K562 (cell line): ENCODE results near the gene SLC7A4. TPM values are rescaled to one million over a fixed set of nuclear protein-coding genes. Genes with fewer than 3 reads are reported as not detected.

Experiments used
- ATAC-seq: fragments of 200-7000 bp; cut with Tn5 transposase; 3 replicates; pipeline ENCODE4 v1.9.1; 2020; ENCODE audit warnings: moderate library complexity
- BruUV-seq: library from RNA; stranded (reverse); fragments of 400-500 nt; replicated peaks from 2 replicates; lab custom pipeline; 2021; lab: Mats Ljungman, UMichigan
- CTCF ChIA-PET: fragments of 300-600 bp; formaldehyde crosslinking; extraction: SDS; loops from one replicate; lab custom pipeline; 2021; ENCODE audit warnings: low intra/inter-chr PET ratio; lab: Yijun Ruan, JAX
- POLR2A ChIA-PET: fragments of 300-600, 350-650 bp; sonication (Branson Sonifier 250); formaldehyde crosslinking; extraction: SDS; loops from one replicate; lab custom pipeline; 2021; ENCODE audit warnings: antibody characterized with exemption, inconsistent platforms; lab: Yijun Ruan, JAX
- DNase-seq, 4 experiments: peaks; one replicate each; pipeline versions ENCODE4 v3.0.0 to v3.0.0-alpha.2; 2011 to 2018; ENCODE audit warnings: low spot score in 3 of 4, mixed read lengths in 3 of 4; ENCODE audit errors: extremely low read depth in 1 of 4
- FAIRE-seq: peaks from 2 replicates; lab custom pipeline; 2011; peaks lifted over from hg19 to GRCh38; lab: Jason Lieb, UNC
- H2AFZ ChIP-seq: 2 replicates; pipeline ENCODE4 v1.6.0; 2011; ENCODE audit warnings: low read depth, low read length, control low read depth, inconsistent platforms
- H3K27ac ChIP-seq: fragments of 200-600 bp; 3 replicates; pipeline ENCODE4 v1.8.0; 2011; ENCODE audit warnings: low read depth, mild to moderate bottlenecking, control low read depth, inconsistent platforms, low read length, moderate library complexity, mixed read lengths; ENCODE audit errors: extremely low read depth
- H3K27me3 ChIP-seq, 2 experiments: fragments of 300-600 bp in 1 of 2; 2 replicates in 1 of 2; 3 replicates in 1 of 2; pipeline versions ENCODE4 v1.6.0 to v1.8.0; 2011; ENCODE audit warnings: inconsistent platforms in 2 of 2, low read length in 2 of 2, mild to moderate bottlenecking in 1 of 2, mixed read lengths in 1 of 2, moderate library complexity in 1 of 2; ENCODE audit not compliant: control insufficient read depth in 2 of 2, insufficient read depth in 2 of 2
- H3K36me3 ChIP-seq: fragments of 300-600 bp; 3 replicates; pipeline ENCODE4 v1.8.0; 2011; ENCODE audit warnings: mild to moderate bottlenecking, low read length, inconsistent platforms; ENCODE audit not compliant: control insufficient read depth, insufficient read depth
- H3K4me1 ChIP-seq, 2 experiments: fragments of 200-600 bp in 1 of 2; replicated peaks in 1 of 2; 2 replicates in 1 of 2; 3 replicates in 1 of 2; pipeline versions ENCODE4 v1.5.1 to v1.8.0; 2011; ENCODE audit warnings: inconsistent platforms in 2 of 2, low read length in 2 of 2, mild to moderate bottlenecking in 1 of 2, mixed read lengths in 1 of 2, moderate library complexity in 1 of 2; ENCODE audit not compliant: control insufficient read depth in 2 of 2, insufficient read depth in 2 of 2
- H3K4me2 ChIP-seq: 2 replicates; pipeline ENCODE4 v1.6.1; 2011; ENCODE audit warnings: low read length, control low read depth, inconsistent platforms, mixed read lengths; ENCODE audit not compliant: insufficient read depth
- H3K4me3 ChIP-seq: fragments of 200-600 bp; sonication (generic), shearing (Covaris generic); 2 replicates; pipeline ENCODE4 v1.5.1; 2016; ENCODE audit warnings: control low read depth, inconsistent platforms
- H3K79me2 ChIP-seq: fragments of 200-600 bp; 3 replicates; pipeline ENCODE4 v1.8.0; 2011; ENCODE audit warnings: low read length, inconsistent platforms; ENCODE audit not compliant: control insufficient read depth, insufficient read depth
- H3K9ac ChIP-seq, 2 experiments: 2 replicates each; pipeline versions ENCODE4 v1.6.0 to v1.6.1; 2011; ENCODE audit warnings: low read depth in 2 of 2, low read length in 2 of 2, control low read depth in 1 of 2, inconsistent platforms in 1 of 2, mild to moderate bottlenecking in 1 of 2, mixed read lengths in 1 of 2; ENCODE audit not compliant: insufficient read depth in 1 of 2
- H3K9me1 ChIP-seq: one replicate; pipeline ENCODE4 v1.6.0; 2011; ENCODE audit warnings: inconsistent platforms, mild to moderate bottlenecking, low read length, moderate library complexity; ENCODE audit not compliant: control insufficient read depth, insufficient read depth
- H3K9me3 ChIP-seq: replicated peaks from 2 replicates; pipeline ENCODE4 v1.5.1; 2011; ENCODE audit warnings: low read depth, low read length, inconsistent platforms; ENCODE audit not compliant: control insufficient read depth, insufficient read depth
- H4K20me1 ChIP-seq: replicated peaks from 2 replicates; pipeline ENCODE4 v1.6.1; 2011; ENCODE audit warnings: low read length, inconsistent platforms, mixed read lengths; ENCODE audit not compliant: control insufficient read depth, insufficient read depth
- CBFB ChIP-seq: sonication (generic); formaldehyde crosslinking; IDR thresholded peaks from 2 replicates; pipeline ENCODE4 v1.4.0; 2020; ENCODE audit warnings: mild to moderate bottlenecking, missing genetic modification reagents
- EZH2 ChIP-seq: IDR thresholded peaks from 2 replicates; pipeline ENCODE4 v1.6.1; 2012; ENCODE audit warnings: low read depth, mild to moderate bottlenecking, inconsistent platforms, low read length, borderline replicate concordance
- FOXM1 ChIP-seq, 2 experiments: fragments of 450-650 bp in 1 of 2; sonication (generic) in 1 of 2; formaldehyde crosslinking in 1 of 2; IDR thresholded peaks; 2 replicates each; pipeline versions ENCODE4 v1.6.1 to v1.9.0; 2017 to 2022; ENCODE audit warnings: low read depth in 2 of 2, mild to moderate bottlenecking in 2 of 2, missing genetic modification reagents in 1 of 2, moderate library complexity in 1 of 2
- ID3 ChIP-seq, 2 experiments: fragments of 250-450 bp in 1 of 2; fragments of 450-650 bp in 1 of 2; sonication (Bioruptor Pico) in 1 of 2; IDR thresholded peaks; 2 replicates each; pipeline versions ENCODE4 v1.6.1 to v1.8.0; 2016 to 2021; ENCODE audit warnings: mild to moderate bottlenecking in 2 of 2, moderate library complexity in 2 of 2, missing compliant biosample characterization in 1 of 2, missing genetic modification characterization in 1 of 2
- NRF1 ChIP-seq, 2 experiments: fragments of 450-650 bp; IDR thresholded peaks in 1 of 2; conservative IDR thresholded peaks in 1 of 2; 2 replicates each; pipeline ENCODE4 v1.6.1; 2014; ENCODE audit warnings: mild to moderate bottlenecking in 2 of 2
- YY1 ChIP-seq, 3 experiments: IDR thresholded peaks; 2 replicates each; pipeline ENCODE4 v1.6.1; 2011; ENCODE audit warnings: low read length in 2 of 3, mild to moderate bottlenecking in 2 of 3, moderate library complexity in 2 of 3, borderline replicate concordance in 1 of 3, control low read depth in 1 of 3, low read depth in 1 of 3; ENCODE audit not compliant: insufficient read depth in 3 of 3, insufficient replicate concordance in 2 of 3, control insufficient read depth in 1 of 3, insufficient read length in 1 of 3; ENCODE audit errors: extremely low read depth in 1 of 3
- ZNF140 ChIP-seq: fragments of 250-450 bp; sonication (Bioruptor Pico); IDR thresholded peaks from 2 replicates; pipeline ENCODE4 v1.8.0; 2021; ENCODE audit warnings: moderate library complexity, mild to moderate bottlenecking, inconsistent platforms
- ZNF217 ChIP-seq: sonication (generic); formaldehyde crosslinking; IDR thresholded peaks from 2 replicates; pipeline ENCODE4 v1.8.0; 2022; ENCODE audit warnings: mild to moderate bottlenecking, missing genetic modification reagents
- ZNF282 ChIP-seq: sonication (generic); formaldehyde crosslinking; IDR thresholded peaks from 2 replicates; pipeline ENCODE4 v1.8.1; 2023; ENCODE audit warnings: missing genetic modification reagents
- WGBS: fragments of 100-300 bp; shearing (Covaris generic); methylation state at CpG from one replicate; pipeline ENCODE4 v1.1.6; 2016; ENCODE audit warnings: low coverage, mixed read lengths; ENCODE audit not compliant: insufficient coverage; ENCODE audit errors: missing lambda C conversion rate; 5-methylcytosine and 5-hydroxymethylcytosine counted together
- in situ Hi-C: fragments of 300-500 bp; cut with MboI; formaldehyde crosslinking; loops from 4 replicates; pipeline ENCODE4 v1.15.0; 2018; ENCODE audit warnings: inconsistent platforms, mixed read lengths
- intact Hi-C: fragments of 100-400 bp; cut with micrococcal nuclease; formaldehyde crosslinking; loops from 2 replicates; pipeline ENCODE4 v1.14.2; 2022
- polyA plus RNA-seq, 8 experiments: library from polyadenylated mRNA; depleted of rRNA in 4 of 8; stranded (reverse) in 5 of 8; unstranded in 3 of 8; fragments of >200 nt; fragmentation: Nextera tagmentation in 2 of 8; fragmentation: Illumina TruSeq in 1 of 8; extraction: Ambion mirVana in 2 of 8; extraction: Trizol in 1 of 8; gene quantifications; 2 replicates each; pipeline versions ENCODE4 v1.2.1 to v1.2.3, GENCODE V29; 2011 to 2014; ENCODE audit warnings: inconsistent platforms in 1 of 8, missing spikeins in 1 of 8
- total RNA-seq, 7 experiments: library from RNA; depleted of rRNA in 6 of 7; stranded (reverse); fragments of >200 nt in 6 of 7; fragmentation: Illumina TruSeq in 2 of 7; extraction: Trizol in 2 of 7; gene quantifications; 2 replicates each; pipeline versions ENCODE4 v1.2.1 to v1.2.3, GENCODE V29; 2011 to 2021; ENCODE audit warnings: low replicate concordance in 1 of 7
- TF ChIP-seq, protein P1 (sequence below): fragments of 250-450 bp; sonication (Bioruptor Pico); IDR thresholded peaks from 2 replicates; pipeline ENCODE4 v1.9.0; 2021; ENCODE audit warnings: mild to moderate bottlenecking, inconsistent platforms

Gene SLC7A4
- total and polyA plus RNA-seq, 9 of the 15 experiments (the other 6 are each of a cell fraction or from before 2014, with no cell fraction given), result not detected

DNA sequence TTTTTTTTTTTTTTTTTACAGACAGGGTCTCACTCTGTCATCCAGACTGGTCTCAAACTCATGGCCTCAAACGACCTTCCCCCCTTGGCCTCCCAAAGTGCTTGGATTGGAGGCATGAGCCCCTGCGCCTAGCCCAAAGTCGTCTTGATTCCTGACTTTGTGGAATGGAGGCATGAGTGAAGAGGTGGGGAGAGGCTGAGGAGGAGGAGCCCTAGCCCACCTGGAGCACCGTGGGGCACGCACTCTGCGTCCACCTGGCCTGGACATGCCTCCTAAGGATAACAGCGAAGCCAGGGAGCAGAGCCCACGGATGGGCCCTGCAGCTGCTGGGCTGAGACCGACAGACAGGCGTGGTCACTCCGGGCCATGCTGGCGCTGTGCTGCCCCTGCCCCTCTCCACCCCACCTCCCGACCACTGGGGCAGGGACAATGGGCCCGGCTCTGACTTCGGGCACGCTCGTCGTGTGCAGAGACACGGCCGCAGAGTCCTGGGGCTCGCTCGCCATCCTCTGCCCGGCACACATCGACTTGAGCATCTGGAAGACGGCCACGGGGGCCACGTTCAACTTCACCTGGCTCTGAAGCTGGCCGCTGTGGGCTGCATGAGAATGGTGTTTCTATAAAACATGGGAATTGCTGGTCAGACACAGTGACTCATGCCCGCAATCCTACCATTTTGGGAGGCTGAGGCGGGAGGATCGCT is 48.2 kb upstream of the SLC7A4 start (continued):
- TF ChIP-seq FOXM1 (IDR thresholded peaks at IDR 0.05; ENCODE audit: low read depth), result no peak
- TF ChIP-seq FOXM1 (CRISPR knock-in tag; IDR thresholded peaks at IDR 0.05; ENCODE audit: low read depth), result 0 out of 2 replicates have a peak, but pooled peaks have one; percentile 20
- TF ChIP-seq YY1 (IDR thresholded peaks at IDR 0.05; ENCODE audit: borderline replicate concordance in 1 of 3, control insufficient read depth in 1 of 3, extremely low read depth in 1 of 3, insufficient read depth in 3 of 3, insufficient read length in 1 of 3, insufficient replicate concordance in 2 of 3, low read depth in 1 of 3, low read length in 2 of 3), result peak in 1 of 3 experiments; percentile 25
- TF ChIP-seq, all 486 proteins: peak for 27

DNA sequence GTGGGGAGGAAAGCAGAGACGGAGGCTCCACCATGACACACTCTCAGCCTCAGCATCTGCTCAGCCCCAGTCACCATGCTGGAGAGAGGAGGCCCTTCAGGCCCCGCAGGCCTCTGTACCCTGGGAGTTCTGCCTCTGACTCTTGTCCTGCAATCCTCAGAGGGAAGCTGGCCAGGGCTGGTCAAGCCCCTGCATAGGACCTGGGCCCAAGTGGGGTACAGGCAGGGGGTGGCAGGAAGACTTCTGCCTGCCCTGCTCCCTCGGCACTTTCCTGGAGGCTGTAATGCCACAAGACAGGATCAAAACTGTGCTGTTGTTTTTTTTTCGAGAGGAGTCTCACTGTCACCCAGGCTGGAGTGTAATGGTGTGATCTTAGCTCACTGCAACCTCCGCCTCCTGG is 47.1 kb upstream of the SLC7A4 start:
- peak; percentile 35 for ATAC-seq
- Histone ChIP-seq H3K4me3 (no peak overlapping the region), H3K36me3 (no peaks in the 10 kb centered on the region), H3K9me1 (no peaks in the 10 kb centered on the region)
- BruUV-seq, result no TSS peak
- TF ChIP-seq ZNF282 (CRISPR knock-in tag) (0 out of 2 replicates have a peak, but pooled peaks have one; percentile 77), EZH2 (0 out of 2 replicates have a peak, but pooled peaks have one; percentile 63), ZNF217 (CRISPR knock-in tag) (no peak), ID3 (CRISPR knock-in tag; IDR thresholded peaks at IDR 0.05) (no peak), ID3 (tag; IDR thresholded peaks at IDR 0.05) (peak; percentile 35; the same call in 1 of the 2 replicates), CBFB (0 out of 2 replicates have a peak, but pooled peaks have one; percentile 14), ZNF140 (CRISPR knock-in tag) (no peak), NRF1 (conservative IDR thresholded peaks at IDR 0.05 in 1 of 2, IDR thresholded peaks at IDR 0.05 in 1 of 2) (0 out of 4 replicates have a peak, but pooled peaks of 1 of the 2 experiments have one; percentile 28)
- TF ChIP-seq, protein P1, sequence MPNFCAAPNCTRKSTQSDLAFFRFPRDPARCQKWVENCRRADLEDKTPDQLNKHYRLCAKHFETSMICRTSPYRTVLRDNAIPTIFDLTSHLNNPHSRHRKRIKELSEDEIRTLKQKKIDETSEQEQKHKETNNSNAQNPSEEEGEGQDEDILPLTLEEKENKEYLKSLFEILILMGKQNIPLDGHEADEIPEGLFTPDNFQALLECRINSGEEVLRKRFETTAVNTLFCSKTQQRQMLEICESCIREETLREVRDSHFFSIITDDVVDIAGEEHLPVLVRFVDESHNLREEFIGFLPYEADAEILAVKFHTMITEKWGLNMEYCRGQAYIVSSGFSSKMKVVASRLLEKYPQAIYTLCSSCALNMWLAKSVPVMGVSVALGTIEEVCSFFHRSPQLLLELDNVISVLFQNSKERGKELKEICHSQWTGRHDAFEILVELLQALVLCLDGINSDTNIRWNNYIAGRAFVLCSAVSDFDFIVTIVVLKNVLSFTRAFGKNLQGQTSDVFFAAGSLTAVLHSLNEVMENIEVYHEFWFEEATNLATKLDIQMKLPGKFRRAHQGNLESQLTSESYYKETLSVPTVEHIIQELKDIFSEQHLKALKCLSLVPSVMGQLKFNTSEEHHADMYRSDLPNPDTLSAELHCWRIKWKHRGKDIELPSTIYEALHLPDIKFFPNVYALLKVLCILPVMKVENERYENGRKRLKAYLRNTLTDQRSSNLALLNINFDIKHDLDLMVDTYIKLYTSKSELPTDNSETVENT, result 0 out of 2 replicates have a peak, but pooled peaks have one; percentile 37
- TF ChIP-seq, all 486 proteins: peak for 6
- Histone ChIP-seq H3K27ac (no peak overlapping the region), H3K9ac (peak overlapping the region in 1 of 2 experiments; percentile 65; a peak in 2 of 4 replicates), H3K4me2 (no peak overlapping the region), H3K9me3 (no peaks in the 10 kb centered on the region), H3K4me1 (peaks cover 0 to 25% of the 10 kb centered on the region in 2 experiments; a peak in 2 of 5 replicates), H2AFZ (no peak overlapping the region), H3K27me3 (peaks cover 52 to 68% of the 10 kb centered on the region in 2 experiments), H4K20me1 (peaks cover 9% of the 10 kb centered on the region), H3K79me2 (no peaks in the 10 kb centered on the region)
- ChIA-PET POLR2A (interaction anchor here (0.6 to 2.5 kb wide), 8 partner anchors 11 to 594 kb away, joined by 3 to 15 read pairs (median 4); partner anchors contain the start of gene LRRC74B), CTCF (no interaction called here)
- FAIRE-seq (no peak), DNase-seq (peak in 1 of 4 experiments; percentile 34)
- WGBS, result 16% methylated on average over 5 of the region's 5 CpGs
- in situ Hi-C loops, result no loop called here
- intact Hi-C loops, result no loop called here
